HG03558 (cell line): Measurements from ENCODE around the gene DCAF6.
"Not testable (repeated sequence)": the region's sequence is repeated elsewhere in the genome, so short reads cannot be mapped to it uniquely, and the experiment has no call there.

Experiments used
- ATAC-seq: cut with Tn5 transposase; IDR thresholded peaks from one replicate; pipeline ENCODE4 v1.9.1; 2021; ENCODE audit warnings: moderate number of reproducible peaks; ENCODE audit not compliant: unreplicated experiment; ENCODE audit errors: extremely low read depth

DCAF6 gene

DNA sequence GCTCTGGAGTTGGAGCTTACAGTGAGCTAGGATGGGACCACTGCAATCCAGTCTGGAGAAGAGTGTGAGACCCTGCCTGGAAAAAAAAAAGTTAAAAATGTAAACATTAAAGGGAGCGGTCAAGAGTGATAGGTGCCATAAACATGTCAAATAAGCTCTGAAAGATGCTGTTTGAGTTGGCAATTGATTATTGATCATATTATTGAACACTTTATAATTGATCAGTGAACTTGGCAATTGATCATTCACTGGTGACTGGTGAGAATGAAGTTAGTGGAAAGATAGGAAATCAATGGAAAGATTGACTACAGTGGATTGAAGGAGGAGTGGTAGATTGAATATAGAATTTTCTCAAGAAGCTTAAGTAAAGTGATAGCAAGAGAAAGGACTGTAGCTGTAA lies 64.7 kb downstream of the DCAF6 start:
- ATAC-seq = no peak

DNA sequence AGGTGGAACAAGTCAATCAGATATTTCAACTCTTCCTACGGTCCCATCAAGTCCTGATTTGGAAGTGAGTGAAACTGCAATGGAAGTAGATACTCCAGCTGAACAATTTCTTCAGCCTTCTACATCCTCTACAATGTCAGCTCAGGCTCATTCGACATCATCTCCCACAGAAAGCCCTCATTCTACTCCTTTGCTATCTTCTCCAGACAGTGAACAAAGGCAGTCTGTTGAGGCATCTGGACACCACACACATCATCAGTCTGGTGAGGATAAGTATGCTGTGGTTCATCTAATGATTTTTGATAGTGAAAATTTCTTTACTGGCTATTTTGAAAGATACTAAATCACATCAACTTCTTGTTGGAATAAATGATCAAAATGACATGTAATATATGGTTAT lies 68.0 kb downstream of the DCAF6 start:
- no peak for ATAC-seq

DNA sequence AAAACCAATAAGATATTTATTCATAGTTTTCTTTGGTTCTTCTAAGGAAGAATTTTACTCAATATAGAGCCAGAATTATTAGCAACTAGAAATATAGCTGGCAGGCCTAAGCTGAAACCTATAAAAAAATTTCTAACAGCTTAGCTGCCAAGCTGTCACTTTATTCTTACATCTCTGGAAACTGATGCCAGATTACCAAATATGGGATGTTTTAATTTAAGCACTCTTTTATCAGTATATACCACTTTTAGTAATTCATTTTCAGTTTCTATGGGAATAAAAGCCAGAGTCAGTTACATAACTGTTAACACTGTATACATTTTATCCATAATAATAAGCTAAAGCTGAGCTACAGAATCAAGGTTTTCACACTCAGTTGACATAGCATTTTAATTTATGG lies 69.0 kb downstream of the DCAF6 start:
- ATAC-seq = no peak

DNA sequence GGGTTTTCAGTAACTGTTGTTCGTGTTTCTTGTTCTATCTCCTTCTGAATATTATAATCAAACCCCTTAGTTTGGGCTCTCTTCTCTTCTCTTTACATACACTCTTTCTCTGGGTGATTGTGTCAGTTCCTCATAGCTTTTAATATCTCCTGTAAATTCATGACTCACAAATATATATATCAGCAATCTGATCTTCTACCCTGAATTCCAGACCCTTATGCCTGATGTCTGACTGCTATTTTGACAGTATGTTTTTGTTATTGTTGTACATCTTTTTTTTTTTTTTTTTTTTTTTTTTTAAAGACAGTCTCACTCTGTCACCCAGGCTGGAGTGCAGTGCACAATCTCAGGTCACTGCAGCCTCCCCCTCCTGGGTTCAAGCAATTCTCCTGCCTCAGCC lies 71.2 kb downstream of the DCAF6 start:
- no peak for ATAC-seq

- no peak for ATAC-seq
Measured at GRCh38 chr1:168008595-168008994, 72.1 kb downstream of the DCAF6 start.

GRCh38 chr1:168009322-168009721 lies 72.8 kb downstream of the DCAF6 start:
- no peak for ATAC-seq

DNA sequence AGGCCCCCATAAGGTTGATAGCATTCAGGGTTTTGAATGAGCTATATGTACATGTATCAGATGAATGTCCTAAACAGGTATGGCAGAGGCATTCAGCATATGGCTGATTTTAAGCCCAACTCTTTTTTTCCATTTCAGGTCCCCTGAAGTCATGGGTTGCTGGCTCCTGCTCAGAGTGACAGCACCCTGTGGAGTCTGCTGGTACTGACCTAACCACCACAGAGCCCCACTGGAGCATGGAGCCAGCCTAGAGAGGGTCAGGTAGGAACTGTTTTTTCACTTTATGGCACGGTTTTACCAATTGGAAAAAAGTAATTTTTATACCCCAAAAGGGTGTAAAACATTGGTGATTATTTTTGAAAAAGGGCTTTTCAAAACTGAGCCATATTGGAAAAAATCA lies 82.9 kb downstream of the DCAF6 start:
- no peak for ATAC-seq

GRCh38 chr1:168031198-168031597 lies 94.7 kb downstream of the DCAF6 start:
- no peak for ATAC-seq

GRCh38 chr1:168031627-168032026 lies 95.1 kb downstream of the DCAF6 start:
- no peak for ATAC-seq

DNA sequence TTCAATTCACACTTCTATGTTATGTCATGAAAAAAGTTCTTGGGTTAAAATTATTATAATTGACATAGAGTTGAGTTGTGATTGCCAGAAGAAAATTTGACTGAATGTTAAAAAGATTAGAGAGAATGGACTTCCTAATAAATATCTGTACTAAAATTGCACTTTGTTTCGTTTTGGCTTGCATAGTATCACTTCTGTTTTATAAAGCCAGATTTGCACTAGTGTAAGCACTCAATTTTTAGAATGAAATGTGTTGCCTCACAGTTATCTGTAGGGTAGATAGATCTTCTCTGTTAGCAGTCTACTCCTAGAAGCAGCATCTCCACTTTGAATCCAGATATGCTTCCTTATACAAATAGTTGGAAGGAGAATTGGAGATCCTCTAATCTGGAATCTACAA lies 95.5 kb downstream of the DCAF6 start:
- no peak for ATAC-seq

- ATAC-seq = no peak
Measured at GRCh38 chr1:168035345-168035744, 98.9 kb downstream of the DCAF6 start.

DNA sequence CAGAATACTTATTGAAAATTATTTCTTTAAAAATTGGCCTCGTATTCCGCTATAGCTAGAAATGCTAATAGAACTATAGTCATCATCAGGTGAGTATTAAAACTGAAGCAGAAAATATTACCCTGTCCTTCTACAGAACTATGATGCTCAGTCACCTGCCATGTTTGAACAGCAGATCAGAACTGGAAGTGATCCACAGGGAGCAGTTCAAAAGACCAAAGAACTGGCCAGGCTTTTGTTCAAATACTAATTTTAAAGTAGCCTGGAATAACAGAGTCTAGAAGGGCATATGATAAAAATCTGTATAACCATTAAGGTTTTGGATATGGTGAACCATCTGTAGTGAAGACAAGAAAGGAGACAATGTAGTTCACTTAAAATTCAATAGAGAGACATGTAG lies 105.9 kb downstream of the DCAF6 start:
- no peak for ATAC-seq

GRCh38 chr1:168045311-168045710 lies 108.8 kb downstream of the DCAF6 start:
- ATAC-seq = no peak

DNA sequence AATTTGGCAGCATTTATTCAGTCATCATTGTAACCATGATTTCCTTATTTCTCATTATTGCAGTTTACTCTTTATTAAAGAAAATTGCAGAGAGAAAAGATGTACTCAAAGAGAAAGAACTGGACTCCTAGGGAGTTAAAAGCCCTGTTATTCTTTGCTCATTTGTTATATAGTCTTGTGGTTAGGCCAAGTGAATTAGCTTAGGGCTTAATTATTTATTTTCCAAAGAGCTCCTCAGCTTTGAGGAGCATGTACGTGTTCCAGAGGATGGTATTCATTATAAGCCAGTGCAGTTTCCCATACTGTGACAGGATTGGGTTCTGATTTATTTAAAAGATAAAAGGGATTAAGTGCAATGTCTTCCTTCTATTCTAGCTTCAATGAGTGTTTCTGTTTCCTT lies 113.8 kb downstream of the DCAF6 start:
- no peak for ATAC-seq

DNA sequence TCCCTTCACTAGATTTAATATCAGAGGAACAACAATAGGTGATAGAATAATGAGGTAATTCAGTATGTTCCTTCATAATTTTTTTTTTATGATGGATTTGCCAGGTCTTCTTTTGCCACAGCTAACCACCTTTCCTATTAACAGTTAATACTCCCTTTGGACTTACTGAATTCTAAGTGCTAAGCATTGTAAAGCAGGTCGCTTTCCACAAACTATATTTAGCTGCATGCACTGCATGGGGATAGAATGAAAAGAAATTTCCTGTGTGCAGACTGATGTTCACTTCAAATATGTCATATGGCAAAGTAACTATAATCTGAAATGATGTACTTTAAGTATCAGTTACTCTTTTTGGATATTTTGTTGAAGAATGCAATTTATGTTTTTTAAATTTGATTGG lies 114.4 kb downstream of the DCAF6 start:
- ATAC-seq = no peak

GRCh38 chr1:168053681-168054080 lies 117.2 kb downstream of the DCAF6 start:
- no peak for ATAC-seq

GRCh38 chr1:168054117-168054516 lies 117.6 kb downstream of the DCAF6 start:
- no peak for ATAC-seq

- not testable (repeated sequence) for ATAC-seq
Measured at GRCh38 chr1:168056152-168056551, 119.7 kb downstream of the DCAF6 start.

- no peak for ATAC-seq
Measured at GRCh38 chr1:168057355-168057754, 120.9 kb downstream of the DCAF6 start.

GRCh38 chr1:168057921-168058320 lies 121.4 kb downstream of the DCAF6 start:
- ATAC-seq = no peak

DNA sequence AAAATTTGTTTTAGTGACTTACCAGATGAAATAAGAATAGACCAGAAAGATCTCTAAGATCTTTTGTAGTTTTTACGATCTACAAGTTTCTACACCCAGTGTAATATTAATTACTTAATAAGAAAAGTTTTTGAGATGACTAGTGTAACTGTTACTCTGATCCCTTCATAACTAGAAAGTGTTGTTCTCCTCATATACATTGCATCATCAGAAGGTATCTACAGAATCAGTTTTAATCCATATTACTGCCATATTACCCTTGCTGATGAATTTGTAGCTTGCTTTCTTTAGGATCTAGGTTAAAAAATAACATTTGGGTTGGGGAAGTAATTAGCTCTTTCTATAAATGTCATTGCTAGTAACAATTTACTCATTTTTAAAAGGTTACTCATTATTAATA lies 127.7 kb downstream of the DCAF6 start:
- ATAC-seq = no peak

DNA sequence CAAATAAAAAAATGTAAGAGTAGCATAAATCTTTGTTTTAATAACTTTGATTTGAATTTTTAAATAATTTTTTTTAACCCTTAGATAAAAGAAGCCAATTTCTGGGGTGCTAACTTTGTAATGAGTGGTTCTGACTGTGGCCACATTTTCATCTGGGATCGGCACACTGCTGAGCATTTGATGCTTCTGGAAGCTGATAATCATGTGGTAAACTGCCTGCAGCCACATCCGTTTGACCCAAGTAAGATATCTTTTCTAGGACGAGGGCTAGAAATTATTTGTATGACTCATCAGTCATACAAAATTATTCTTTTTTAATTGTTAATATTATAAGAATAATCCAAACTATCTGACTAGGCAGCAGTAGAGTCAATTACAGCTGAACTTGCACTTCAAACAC lies 129.0 kb downstream of the DCAF6 start:
- ATAC-seq = no peak

- ATAC-seq = no peak
Measured at GRCh38 chr1:168069384-168069783, 132.9 kb downstream of the DCAF6 start.
